IMR-90 (cell line): Measurements from ENCODE around the gene RSPH3. TPM values are rescaled to one million over a fixed set of nuclear protein-coding genes. Genes with fewer than 3 reads are reported as not detected.

Experiments
- ATAC-seq: fragments of 200-7000 bp; cut with Tn5 transposase; 2 replicates; pipeline ENCODE4 v1.9.1; 2020; ENCODE audit warnings: low read depth, mild to moderate bottlenecking, moderate library complexity
- BruUV-seq: library from RNA; stranded (reverse); fragments of 400-500 nt; replicated peaks from 2 replicates; lab custom pipeline; 2021; lab: Mats Ljungman, UMichigan
- CTCF ChIA-PET: fragments of 300-600 bp; formaldehyde crosslinking; extraction: SDS; loops from one replicate; lab custom pipeline; 2021; ENCODE audit warnings: antibody characterized with exemption; lab: Yijun Ruan, JAX
- POLR2A ChIA-PET: fragments of 300-600 bp; sonication (Branson Sonifier 250); formaldehyde crosslinking; loops from one replicate; lab custom pipeline; 2022; ENCODE audit warnings: antibody characterized with exemption; ENCODE audit not compliant: unreplicated experiment; lab: Charles Lee
- DNase-seq: peaks from one replicate; pipeline ENCODE4 v3.0.0; 2013
- H2AFZ ChIP-seq: replicated peaks from 2 replicates; pipeline ENCODE3; 2013; ENCODE audit warnings: low read length, mild to moderate bottlenecking; ENCODE audit not compliant: poor library complexity
- H2AK5ac ChIP-seq: 2 replicates; pipeline ENCODE4 v1.6.1; 2013; ENCODE audit warnings: low read depth, low read length, inconsistent platforms
- H2AK9ac ChIP-seq: replicated peaks from 2 replicates; pipeline ENCODE3; 2013; ENCODE audit warnings: mild to moderate bottlenecking, low read depth, low read length, moderate library complexity; ENCODE audit not compliant: poor library complexity
- H2BK120ac ChIP-seq: 2 replicates; pipeline ENCODE4 v1.6.1; 2013; ENCODE audit warnings: low read depth, low read length, inconsistent platforms
- H2BK15ac ChIP-seq: 3 replicates; pipeline ENCODE4 v1.6.1; 2013; ENCODE audit warnings: low read depth, low read length, inconsistent platforms
- H2BK20ac ChIP-seq: 2 replicates; pipeline ENCODE4 v1.6.1; 2013; ENCODE audit warnings: low read depth, mild to moderate bottlenecking, inconsistent platforms, low read length, moderate library complexity
- H2BK5ac ChIP-seq: 2 replicates; pipeline ENCODE4 v1.6.1; 2013; ENCODE audit warnings: mild to moderate bottlenecking, low read depth, low read length, inconsistent platforms; ENCODE audit not compliant: poor library complexity, severe bottlenecking
- H3K14ac ChIP-seq: replicated peaks from 2 replicates; pipeline ENCODE4 v1.6.1; 2013; ENCODE audit warnings: low read depth, low read length, inconsistent platforms
- H3K18ac ChIP-seq: 2 replicates; pipeline ENCODE4 v1.6.1; 2013; ENCODE audit warnings: low read depth, low read length, control low read depth
- H3K23ac ChIP-seq: 2 replicates; pipeline ENCODE4 v1.6.1; 2013; ENCODE audit warnings: low read depth, low read length, inconsistent platforms
- H3K27ac ChIP-seq: 2 replicates; pipeline ENCODE4 v1.5.1; 2013; ENCODE audit warnings: mild to moderate bottlenecking, control low read depth, low read length; ENCODE audit not compliant: insufficient read depth
- H3K27me3 ChIP-seq: 2 replicates; pipeline ENCODE4 v1.6.1; 2013; ENCODE audit warnings: low read length; ENCODE audit not compliant: control insufficient read depth, insufficient read depth
- H3K36me3 ChIP-seq: 2 replicates; pipeline ENCODE4 v1.6.1; 2013; ENCODE audit warnings: low read length, mixed read lengths; ENCODE audit not compliant: control insufficient read depth, insufficient read depth
- H3K4ac ChIP-seq: 2 replicates; pipeline ENCODE4 v1.6.1; 2013; ENCODE audit warnings: low read depth, low read length, inconsistent platforms
- H3K4me1 ChIP-seq: 2 replicates; pipeline ENCODE4 v1.6.1; 2013; ENCODE audit warnings: low read length, mixed read lengths; ENCODE audit not compliant: control insufficient read depth, insufficient read depth
- H3K4me2 ChIP-seq: 2 replicates; pipeline ENCODE4 v1.6.1; 2013; ENCODE audit warnings: low read depth, mild to moderate bottlenecking, control low read depth, low read length, moderate library complexity
- H3K4me3 ChIP-seq: 2 replicates; pipeline ENCODE4 v1.5.1; 2013; ENCODE audit warnings: low read depth, mild to moderate bottlenecking, control low read depth, low read length, moderate library complexity; ENCODE audit not compliant: insufficient read depth
- H3K56ac ChIP-seq: 2 replicates; pipeline ENCODE4 v1.6.1; 2013; ENCODE audit warnings: low read length, inconsistent platforms; ENCODE audit not compliant: insufficient read depth; ENCODE audit errors: extremely low read depth
- H3K79me1 ChIP-seq, 2 experiments: 2 replicates each; pipeline ENCODE4 v1.6.1; 2013; ENCODE audit warnings: low read length in 2 of 2, inconsistent platforms in 1 of 2, low read depth in 1 of 2
- H3K9ac ChIP-seq: 2 replicates; pipeline ENCODE4 v1.6.1; 2013; ENCODE audit warnings: low read depth, low read length, control low read depth
- H3K9me1 ChIP-seq: 2 replicates; pipeline ENCODE4 v1.6.1; 2013; ENCODE audit warnings: low read length, inconsistent platforms; ENCODE audit not compliant: insufficient read depth
- H3K9me3 ChIP-seq: 2 replicates; pipeline ENCODE4 v1.6.1; 2013; ENCODE audit warnings: low read length; ENCODE audit not compliant: control insufficient read depth, insufficient read depth
- H4K20me1 ChIP-seq: 2 replicates; pipeline ENCODE4 v1.6.1; 2013; ENCODE audit warnings: low read length, inconsistent platforms; ENCODE audit not compliant: insufficient read depth
- H4K5ac ChIP-seq: 2 replicates; pipeline ENCODE4 v1.6.1; 2013; ENCODE audit warnings: mild to moderate bottlenecking, low read depth, low read length, control low read depth
- H4K8ac ChIP-seq, 2 experiments: 2 replicates each; pipeline ENCODE4 v1.6.1; 2013; ENCODE audit warnings: low read depth in 2 of 2, low read length in 2 of 2, control low read depth in 1 of 2, inconsistent platforms in 1 of 2
- H4K91ac ChIP-seq: 2 replicates; pipeline ENCODE4 v1.6.1; 2013; ENCODE audit warnings: low read depth, low read length, inconsistent platforms; ENCODE audit not compliant: insufficient read depth
- BHLHE40 ChIP-seq: fragments of 150-350 bp; IDR thresholded peaks from 2 replicates; pipeline ENCODE4 v1.6.1; 2016; ENCODE audit warnings: mild to moderate bottlenecking, low read depth, low read length
- CEBPB ChIP-seq: IDR thresholded peaks from 2 replicates; pipeline ENCODE4 v1.6.1; 2012; ENCODE audit warnings: low read depth, low read length, improper control_type of control experiment
- CTCF ChIP-seq: conservative IDR thresholded peaks from 2 replicates; pipeline ENCODE4 v1.5.1; 2012; ENCODE audit warnings: mild to moderate bottlenecking, low read depth, low read length, improper control_type of control experiment
- ELK1 ChIP-seq: fragments of 150-350 bp; IDR thresholded peaks from 2 replicates; pipeline ENCODE4 v1.6.1; 2016; ENCODE audit warnings: low read depth, mild to moderate bottlenecking, low read length, moderate library complexity, borderline replicate concordance
- FOS ChIP-seq: fragments of 150-350 bp; IDR thresholded peaks from 2 replicates; pipeline ENCODE4 v1.6.1; 2016; ENCODE audit warnings: low read depth, low read length
- MAFK ChIP-seq: IDR thresholded peaks from 2 replicates; pipeline ENCODE4 v1.6.1; 2012; ENCODE audit warnings: low read depth, low read length, improper control_type of control experiment
- MAZ ChIP-seq: IDR thresholded peaks from 2 replicates; pipeline ENCODE4 v1.6.1; 2012; ENCODE audit warnings: low read depth, mild to moderate bottlenecking, low read length, improper control_type of control experiment, moderate library complexity, borderline replicate concordance
- MXI1 ChIP-seq: IDR thresholded peaks from 2 replicates; pipeline ENCODE4 v1.6.1; 2012; ENCODE audit warnings: low read depth, mild to moderate bottlenecking, low read length, moderate library complexity, borderline replicate concordance
- NFE2L2 ChIP-seq: fragments of 150-350 bp; IDR thresholded peaks from 2 replicates; pipeline ENCODE4 v1.6.1; 2016; ENCODE audit warnings: low read depth, mild to moderate bottlenecking, low read length
- POLR2A ChIP-seq: IDR thresholded peaks from 2 replicates; pipeline ENCODE4 v1.6.1; 2012; ENCODE audit warnings: mild to moderate bottlenecking, low read depth, low read length
- RAD21 ChIP-seq: IDR thresholded peaks from 2 replicates; pipeline ENCODE4 v1.6.1; 2012; ENCODE audit warnings: low read length, improper control_type of control experiment
- RCOR1 ChIP-seq: IDR thresholded peaks from 2 replicates; pipeline ENCODE4 v1.6.1; 2012; ENCODE audit warnings: mild to moderate bottlenecking, low read length, improper control_type of control experiment; ENCODE audit not compliant: insufficient replicate concordance
- SMC3 ChIP-seq: fragments of 150-350 bp; IDR thresholded peaks from 2 replicates; pipeline ENCODE4 v1.6.1; 2016; ENCODE audit warnings: low read depth, mild to moderate bottlenecking, antibody characterized with exemption, low read length, moderate library complexity
- USF2 ChIP-seq: fragments of 150-350 bp; IDR thresholded peaks from 2 replicates; pipeline ENCODE4 v1.6.1; 2017; ENCODE audit warnings: mild to moderate bottlenecking, antibody characterized with exemption, low read length, low read depth
- WGBS, 2 experiments: methylation state at CpG; one replicate each; pipeline versions ENCODE4 v1.1.5 to v1.1.7; 2013; ENCODE audit warnings: missing lambda C conversion rate in 2 of 2; ENCODE audit not compliant: insufficient read length in 1 of 2; ENCODE audit errors: extremely low coverage in 2 of 2; 5-methylcytosine and 5-hydroxymethylcytosine counted together
- dilution Hi-C: fragments of 300-500 bp; cut with HindIII; formaldehyde crosslinking; loops from one replicate; pipeline ENCODE4 v1.14.3; 2018; ENCODE audit warnings: low sequenced_read_pairs; ENCODE audit not compliant: unreplicated experiment
- in situ Hi-C: fragments of 300-500 bp; cut with MboI; formaldehyde crosslinking; loops from 3 replicates; pipeline ENCODE4 v1.14.3; 2019; ENCODE audit warnings: low sequenced_read_pairs, inconsistent platforms, mixed read lengths
- intact Hi-C: fragments of 100-400 bp; cut with micrococcal nuclease; formaldehyde crosslinking; loops from 2 replicates; pipeline ENCODE4 v1.10.0; 2022
- polyA plus RNA-seq, 3 experiments: library from polyadenylated mRNA; depleted of rRNA; stranded (reverse); fragments of >200 nt; gene quantifications; 2 replicates each; pipeline ENCODE4 v1.2.3, GENCODE V29; 2012; ENCODE audit warnings: low replicate concordance in 1 of 3
- total RNA-seq: library from RNA; depleted of rRNA; stranded (reverse); fragments of >200 nt; gene quantifications from 2 replicates; pipeline ENCODE4 v1.2.3, GENCODE V29; 2012

Gene RSPH3
- total and polyA plus RNA-seq, 2 of the 4 experiments (the other 2 are of a cell fraction): 1.7 to 3.0 TPM

- H3K14ac ChIP-seq: no peak overlapping the region
- H2BK5ac ChIP-seq: no peak overlapping the region
- no peaks in the 10 kb centered on the region for H3K9me1 ChIP-seq
- H3K9ac ChIP-seq: no peak overlapping the region
- H3K36me3 ChIP-seq: no peaks in the 10 kb centered on the region
- peaks cover 34% of the 10 kb centered on the region for H3K27me3 ChIP-seq
- H2BK15ac ChIP-seq: no peak overlapping the region
- no peak overlapping the region for H4K91ac ChIP-seq
- WGBS, 2 experiments: 50% methylated on average over 1 of the region's 10 CpGs; no CpG with 5 or more reads in 1 of the 2 experiments
- no peak overlapping the region for H3K23ac ChIP-seq
- in situ Hi-C loops: no loop called here
- H4K20me1 ChIP-seq: no peaks in the 10 kb centered on the region
- no peaks in the 10 kb centered on the region for H3K79me1 ChIP-seq
- POLR2A ChIA-PET: no interaction called here
- no peak overlapping the region for H4K8ac ChIP-seq
- no peak overlapping the region for H3K4me2 ChIP-seq
- H3K4ac ChIP-seq: no peak overlapping the region
- H2AK9ac ChIP-seq: no peak overlapping the region
- H2AK5ac ChIP-seq: no peak overlapping the region
- no peak overlapping the region for H3K18ac ChIP-seq
- no peak for ATAC-seq
- H3K56ac ChIP-seq: no peak overlapping the region
- no peak for DNase-seq
- intact Hi-C loops: loop anchor here (2.0 kb wide), 1 partner anchor 31 kb away; no protein-coding TSS in a partner anchor
- no peak overlapping the region for H2BK120ac ChIP-seq
- no peak overlapping the region for H2BK20ac ChIP-seq
- CTCF ChIA-PET: no interaction called here
- dilution Hi-C loops: no loop called here
- H3K27ac ChIP-seq: no peak overlapping the region
- H4K5ac ChIP-seq: no peak overlapping the region
- H2AFZ ChIP-seq: no peak overlapping the region
- no peaks in the 10 kb centered on the region for H3K4me1 ChIP-seq
- no peak overlapping the region for H3K4me3 ChIP-seq
- BruUV-seq: no TSS peak
- TF ChIP-seq MXI1: no peak
- TF ChIP-seq ELK1: no peak
- TF ChIP-seq RAD21: no peak
- no peak for TF ChIP-seq FOS
- no peak for TF ChIP-seq SMC3
- no peak for TF ChIP-seq BHLHE40
- TF ChIP-seq RCOR1: no peak
- no peak for TF ChIP-seq USF2
- no peak for TF ChIP-seq NFE2L2
- TF ChIP-seq MAZ: no peak
- TF ChIP-seq CTCF: no peak
- TF ChIP-seq MAFK: no peak
- no peak for TF ChIP-seq CEBPB
- no peak for TF ChIP-seq POLR2A
- no peaks in the 10 kb centered on the region for H3K9me3 ChIP-seq
Measured at GRCh38 chr6:159047891-159048685, 48.1 kb upstream of the RSPH3 start.
